Stomach (tissue), 9 donors: ENCODE measurements around the gene ALDH1A1. TPM values are rescaled to one million over a fixed set of nuclear protein-coding genes. Genes with fewer than 3 reads are reported as not detected.

Experiments used
- DNase-seq, 2 donors: peaks; one replicate each; pipeline versions ENCODE4 v3.0.0 to v3.0.0-alpha.2; 2013 to 2019
- H3K27ac ChIP-seq, 5 donors: fragments of 200-600 bp in 4 of 5; sonication (generic) in 4 of 5; one replicate each; pipeline ENCODE4 v1.5.1; 2013 to 2019; ENCODE audit warnings: mild to moderate bottlenecking in 1 of 5, moderate library complexity in 1 of 5
- H3K27me3 ChIP-seq, 3 donors: fragments of 200-600 bp; sonication (generic); one replicate each; pipeline ENCODE4 v1.5.1; 2017 to 2019; ENCODE audit warnings: mixed run types in 1 of 3
- H3K36me3 ChIP-seq, 4 donors: fragments of 200-600 bp; sonication (generic); 1 replicate in 3 of 4; 2 replicates in 1 of 4; pipeline ENCODE4 v1.5.1; 2016 to 2019
- H3K4me1 ChIP-seq, 4 donors: fragments of 200-600 bp; sonication (generic); one replicate each; pipeline ENCODE4 v1.5.1; 2016 to 2019
- H3K4me3 ChIP-seq, 4 donors: fragments of 200-600 bp; sonication (generic) in 3 of 4; one replicate each; pipeline ENCODE4 v1.5.1; 2016 to 2019; ENCODE audit warnings: mild to moderate bottlenecking in 1 of 4
- H3K9me3 ChIP-seq, 4 donors: fragments of 200-600 bp; sonication (generic); one replicate each; pipeline ENCODE4 v1.5.1; 2016 to 2019
- EP300 ChIP-seq: sonication (generic); formaldehyde crosslinking; IDR thresholded peaks from one replicate; pipeline ENCODE4 v1.6.1; 2017; ENCODE audit warnings: antibody characterized with exemption
- POLR2A ChIP-seq, 4 donors: fragments of 450-650 bp; IDR thresholded peaks; one replicate each; pipeline ENCODE4 v1.6.1; 2016; ENCODE audit warnings: antibody characterized with exemption in 4 of 4, control low read depth in 2 of 4, mild to moderate bottlenecking in 1 of 4, moderate library complexity in 1 of 4
- POLR2AphosphoS5 ChIP-seq, 3 donors: sonication (generic); formaldehyde crosslinking; IDR thresholded peaks; one replicate each; pipeline ENCODE4 v1.6.1; 2016; ENCODE audit warnings: antibody characterized with exemption in 3 of 3
- WGBS, 5 donors: extraction: QIAGEN DNeasy Blood & Tissue Kit in 3 of 5; methylation state at CpG; one replicate each; pipeline versions ENCODE4 v1.1.5 to v1.1.7; 2013 to 2018; 5-methylcytosine and 5-hydroxymethylcytosine counted together
- intact Hi-C: fragments of 100-400 bp; cut with DNase I; formaldehyde crosslinking; loops from one replicate; pipeline ENCODE4 v1.15.1; 2023; ENCODE audit warnings: low total_unique reads
- polyA plus RNA-seq, 3 donors: library from polyadenylated mRNA; stranded (reverse); fragments of 200-250 nt; gene quantifications; one replicate each; pipeline ENCODE4 v1.2.3, GENCODE V29; 2013
- total RNA-seq, 5 donors: library from RNA; depleted of rRNA; stranded (reverse); fragments of >200 nt; gene quantifications; one replicate each; pipeline versions ENCODE4 v1.1.0 to v1.2.3, GENCODE V29; 2014 to 2016
- TF ChIP-seq, protein P1 (sequence below), 7 experiments: fragments of 450-650 bp in 4 of 7; fragments of 200-600 bp in 3 of 7; sonication (generic) in 3 of 7; IDR thresholded peaks; one replicate each; pipeline ENCODE4 v1.5.1; 2016 to 2019; ENCODE audit warnings: antibody characterized with exemption in 7 of 7, control low read depth in 2 of 7, mild to moderate bottlenecking in 1 of 7
- donor health status: healthy with polysubstance abuse.
- donor health status: Bipolar disorder and iron deficiency.
- donor health status: healthy.

Gene ALDH1A1
- total and polyA plus RNA-seq, 8 donors: 92.1 to 423 (median 252) TPM

GRCh38 chr9:72935595-72935994, 17.3 kb downstream of the ALDH1A1 start:
- TF ChIP-seq, protein P1, sequence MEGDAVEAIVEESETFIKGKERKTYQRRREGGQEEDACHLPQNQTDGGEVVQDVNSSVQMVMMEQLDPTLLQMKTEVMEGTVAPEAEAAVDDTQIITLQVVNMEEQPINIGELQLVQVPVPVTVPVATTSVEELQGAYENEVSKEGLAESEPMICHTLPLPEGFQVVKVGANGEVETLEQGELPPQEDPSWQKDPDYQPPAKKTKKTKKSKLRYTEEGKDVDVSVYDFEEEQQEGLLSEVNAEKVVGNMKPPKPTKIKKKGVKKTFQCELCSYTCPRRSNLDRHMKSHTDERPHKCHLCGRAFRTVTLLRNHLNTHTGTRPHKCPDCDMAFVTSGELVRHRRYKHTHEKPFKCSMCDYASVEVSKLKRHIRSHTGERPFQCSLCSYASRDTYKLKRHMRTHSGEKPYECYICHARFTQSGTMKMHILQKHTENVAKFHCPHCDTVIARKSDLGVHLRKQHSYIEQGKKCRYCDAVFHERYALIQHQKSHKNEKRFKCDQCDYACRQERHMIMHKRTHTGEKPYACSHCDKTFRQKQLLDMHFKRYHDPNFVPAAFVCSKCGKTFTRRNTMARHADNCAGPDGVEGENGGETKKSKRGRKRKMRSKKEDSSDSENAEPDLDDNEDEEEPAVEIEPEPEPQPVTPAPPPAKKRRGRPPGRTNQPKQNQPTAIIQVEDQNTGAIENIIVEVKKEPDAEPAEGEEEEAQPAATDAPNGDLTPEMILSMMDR (IDR thresholded peaks at IDR 0.05): no peak
- TF ChIP-seq POLR2AphosphoS5 (IDR thresholded peaks at IDR 0.05): no peak
- TF ChIP-seq EP300: no peak
- TF ChIP-seq POLR2A (IDR thresholded peaks at IDR 0.05): no peak
- H3K9me3 ChIP-seq: no peaks in the 10 kb centered on the region
- H3K27me3 ChIP-seq: no peaks in the 10 kb centered on the region
- DNase-seq: no peak
- H3K4me3 ChIP-seq: no peak overlapping the region
- WGBS, 5 donors: 84 to 95% (median 91%) methylated on average over 4 of the region's 4 CpGs
- intact Hi-C loops: no loop called here
- peaks cover 3 to 35% (median 13%) of the 10 kb centered on the region in 4 donors for H3K36me3 ChIP-seq
- no peak overlapping the region for H3K27ac ChIP-seq
- peaks cover 0 to 67% (median 29%) of the 10 kb centered on the region in 4 donors for H3K4me1 ChIP-seq

DNA sequence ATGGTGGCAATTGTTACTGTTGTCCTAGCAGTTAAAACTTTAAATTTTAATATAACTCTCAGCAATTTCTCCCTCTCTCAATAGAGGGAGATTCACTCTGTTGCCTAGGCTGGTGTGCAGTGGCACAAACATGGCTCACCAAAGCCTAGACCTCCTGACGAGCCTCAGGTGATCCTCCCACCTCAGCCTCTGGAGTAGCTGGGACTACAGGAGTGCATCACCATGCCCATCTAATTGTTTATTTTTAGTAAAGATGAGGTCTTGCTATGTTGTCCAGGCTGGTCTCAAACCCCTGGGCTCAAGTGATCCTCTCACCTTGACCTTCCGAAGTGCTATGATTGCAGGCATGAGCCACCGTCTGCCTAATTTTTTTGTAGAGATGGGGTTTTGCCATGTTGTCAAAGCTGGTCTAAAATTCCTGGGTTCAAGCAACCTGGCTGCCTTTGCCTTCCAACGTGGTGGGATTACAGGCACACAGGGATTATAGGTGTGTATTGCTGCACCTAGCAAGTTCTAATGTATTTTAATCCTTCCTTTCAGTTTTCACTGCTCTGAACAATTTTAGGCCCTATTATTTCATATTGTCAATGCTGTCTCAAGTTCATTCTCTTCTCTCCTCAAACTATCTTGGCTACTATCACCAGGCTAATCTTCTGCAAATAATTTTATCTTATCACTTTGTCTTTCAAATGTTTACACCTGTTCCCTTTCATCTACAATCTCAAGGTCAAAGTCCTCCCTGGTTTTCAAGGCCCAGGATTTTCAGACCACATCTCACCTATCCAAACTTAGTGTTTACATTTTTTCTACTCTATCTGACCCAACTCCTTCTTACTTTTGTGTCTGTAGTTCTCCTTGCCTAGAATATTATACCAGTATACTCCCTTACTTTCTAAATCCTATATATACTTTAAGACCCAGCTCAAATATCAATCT, 18.9 kb downstream of the ALDH1A1 start:
- Histone ChIP-seq H3K9me3 (no peaks in the 10 kb centered on the region), H3K4me1 (peaks cover 0 to 60% (median 29%) of the 10 kb centered on the region in 4 donors), H3K36me3 (peaks cover 3 to 44% (median 20%) of the 10 kb centered on the region in 4 donors), H3K27me3 (no peaks in the 10 kb centered on the region), H3K27ac (peak overlapping the region in 1 of 5 donors; percentile 3), H3K4me3 (no peak overlapping the region)
- no peak for DNase-seq
- intact Hi-C loops: no loop called here
- TF ChIP-seq, protein P1 (IDR thresholded peaks at IDR 0.05): no peak
- TF ChIP-seq EP300: no peak
- peak in 2 of 3 donors; percentile 23 to 54 for TF ChIP-seq POLR2AphosphoS5 (IDR thresholded peaks at IDR 0.05)
- TF ChIP-seq POLR2A (IDR thresholded peaks at IDR 0.05): no peak
- WGBS, 5 donors: 78 to 83% (median 79%) methylated on average over 4 of the region's 4 CpGs

GRCh38 chr9:72932619-72933018, 20.2 kb downstream of the ALDH1A1 start:
- Histone ChIP-seq H3K36me3 (peaks cover 0 to 45% (median 25%) of the 10 kb centered on the region in 4 donors), H3K27ac (no peak overlapping the region), H3K27me3 (no peaks in the 10 kb centered on the region), H3K4me3 (no peak overlapping the region), H3K4me1 (peaks cover 0 to 49% (median 29%) of the 10 kb centered on the region in 4 donors), H3K9me3 (no peaks in the 10 kb centered on the region)
- TF ChIP-seq POLR2A (IDR thresholded peaks at IDR 0.05) (no peak), POLR2AphosphoS5 (IDR thresholded peaks at IDR 0.05) (no peak), EP300 (no peak)
- TF ChIP-seq, protein P1 (IDR thresholded peaks at IDR 0.05): no peak
- 49 to 67% (median 55%) methylated on average over 3 of the region's 3 CpGs for WGBS, 5 donors
- intact Hi-C loops: no loop called here
- no peak for DNase-seq

DNA sequence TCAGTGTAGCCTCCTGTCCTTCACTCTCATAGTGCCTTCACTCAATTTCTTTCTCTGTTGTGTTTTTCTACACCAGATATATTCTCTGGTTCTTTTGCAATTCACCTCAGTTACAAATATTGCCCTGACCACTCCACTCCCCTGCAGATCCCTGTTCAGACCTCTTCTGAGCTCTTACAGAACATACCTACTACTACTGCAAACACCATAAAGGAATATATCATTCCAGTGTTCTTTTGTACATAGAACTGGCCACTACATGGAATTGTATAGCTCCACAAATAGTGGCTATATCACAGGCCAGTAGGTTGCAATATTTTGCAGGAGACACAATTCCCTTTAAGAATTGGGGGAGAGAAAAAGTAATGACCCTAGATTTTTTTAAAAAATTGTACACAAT, 21.0 kb downstream of the ALDH1A1 start:
- H3K4me3 ChIP-seq: no peak overlapping the region
- TF ChIP-seq, protein P1 (IDR thresholded peaks at IDR 0.05): no peak
- no peak for TF ChIP-seq EP300
- no peak for TF ChIP-seq POLR2AphosphoS5 (IDR thresholded peaks at IDR 0.05)
- H3K36me3 ChIP-seq: peaks cover 0 to 40% (median 31%) of the 10 kb centered on the region in 4 donors
- peaks cover 0 to 49% (median 29%) of the 10 kb centered on the region in 4 donors for H3K4me1 ChIP-seq
- no peak overlapping the region for H3K27ac ChIP-seq
- intact Hi-C loops: no loop called here
- no peaks in the 10 kb centered on the region for H3K27me3 ChIP-seq
- H3K9me3 ChIP-seq: no peaks in the 10 kb centered on the region
- no peak for DNase-seq
